HG02678 (cell line): ENCODE measurements around the gene PITPNM3.
"Not testable (repeated sequence)": the region's sequence is repeated elsewhere in the genome, so short reads cannot be mapped to it uniquely, and the experiment has no call there.

Experiments
- ATAC-seq: cut with Tn5 transposase; IDR thresholded peaks from one replicate; pipeline ENCODE4 v1.9.1; 2021; ENCODE audit warnings: mild to moderate bottlenecking, moderate library complexity; ENCODE audit not compliant: unreplicated experiment

PITPNM3 gene

DNA sequence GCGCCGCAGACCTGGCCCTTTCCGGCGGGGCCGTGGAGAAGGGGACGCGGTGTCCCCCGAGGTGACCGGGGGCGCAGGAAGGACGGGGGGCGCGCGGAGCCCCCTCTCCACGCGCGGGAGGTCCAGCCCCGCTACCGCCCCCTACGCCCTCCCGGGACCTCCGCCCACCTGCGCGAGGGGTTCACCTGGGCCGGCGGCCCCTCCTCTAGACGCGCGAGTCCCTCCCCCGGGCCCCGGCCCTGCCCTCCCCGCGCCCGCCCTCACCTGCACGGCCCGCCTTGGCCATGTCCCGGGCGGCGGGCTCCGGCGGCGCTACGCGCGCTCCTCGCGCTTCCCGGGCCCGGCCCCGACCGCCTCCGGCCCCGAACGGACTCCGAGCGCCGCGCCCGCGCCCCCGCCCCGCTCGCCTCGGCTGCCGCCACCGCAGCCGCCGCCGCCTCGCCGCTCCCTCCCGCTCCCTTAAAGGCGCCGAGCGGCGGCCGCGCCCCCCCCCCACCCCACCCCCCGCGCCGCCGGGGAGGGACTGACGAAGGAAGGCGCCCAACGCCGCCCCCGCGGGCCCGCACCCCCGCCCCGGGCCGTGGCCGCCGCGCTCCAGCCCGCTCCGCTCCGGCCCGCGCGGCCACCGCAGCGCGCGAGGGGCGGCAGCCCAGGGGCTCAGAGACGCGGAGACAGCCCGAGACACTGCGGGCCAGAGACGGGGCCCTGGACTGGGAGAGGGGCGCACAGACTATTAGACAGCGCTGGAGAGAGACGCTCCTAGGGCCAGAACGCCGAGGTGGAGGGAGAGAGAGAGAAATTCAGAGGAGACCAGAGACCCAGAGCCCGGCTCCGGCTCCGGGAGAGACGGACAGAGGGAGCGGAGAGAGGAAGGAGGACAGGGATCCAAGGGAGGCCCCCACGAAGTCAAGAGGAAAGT lies at the start of gene PITPNM3:
TSS of gene PITPNM3 (minus strand) at position 435 of the 919 bp plus-strand sequence. CDS start at position 286, 149 bp downstream.
- ATAC-seq: no peak

DNA sequence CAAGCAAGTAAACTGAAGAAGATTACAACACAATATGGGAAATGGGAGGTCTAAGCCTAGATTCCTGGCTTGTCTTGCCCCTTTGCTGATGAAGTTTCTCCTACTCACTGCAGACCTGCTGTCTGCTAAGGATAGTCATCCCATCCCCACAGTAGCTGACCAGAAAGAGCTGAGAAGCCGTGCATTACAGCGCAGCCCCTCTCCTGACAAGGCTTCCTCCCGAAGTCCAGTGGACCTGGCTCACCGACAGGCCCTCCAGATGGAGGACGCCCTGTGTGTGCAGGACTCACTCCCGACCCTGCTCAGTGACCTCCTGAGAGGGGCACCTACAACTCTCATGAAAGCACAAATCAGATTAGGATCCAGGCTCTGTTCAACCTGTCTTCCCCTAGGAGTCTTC lies 48.8 kb upstream of the PITPNM3 start:
- no peak for ATAC-seq

DNA sequence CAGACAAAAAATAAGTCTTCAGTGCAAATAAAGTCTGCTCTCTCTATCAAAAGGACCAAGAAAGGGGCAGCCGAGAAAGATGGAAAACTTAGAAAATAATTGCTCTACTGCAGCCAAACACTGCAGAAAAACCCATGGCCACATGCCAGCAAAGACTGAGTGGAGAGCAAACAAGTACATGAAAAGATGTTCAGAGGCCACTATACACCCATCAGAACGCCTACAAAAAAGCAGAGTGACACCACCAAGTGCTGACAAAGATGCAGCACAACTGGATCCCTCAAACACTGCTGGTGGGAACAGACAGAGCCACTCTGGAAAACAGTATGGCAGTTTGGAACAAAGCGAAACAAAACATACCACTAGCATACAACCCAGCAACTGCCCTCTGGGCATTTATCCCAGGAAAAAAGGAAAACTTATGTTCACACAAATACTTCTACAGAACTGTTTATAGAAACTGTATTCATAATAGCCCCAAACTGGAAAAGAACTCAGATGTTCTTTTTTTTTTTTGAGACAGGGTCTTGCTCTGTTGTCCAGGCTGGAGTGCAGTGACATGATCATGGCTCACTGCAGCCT lies 47.5 kb upstream of the PITPNM3 start:
- no peak for ATAC-seq

DNA sequence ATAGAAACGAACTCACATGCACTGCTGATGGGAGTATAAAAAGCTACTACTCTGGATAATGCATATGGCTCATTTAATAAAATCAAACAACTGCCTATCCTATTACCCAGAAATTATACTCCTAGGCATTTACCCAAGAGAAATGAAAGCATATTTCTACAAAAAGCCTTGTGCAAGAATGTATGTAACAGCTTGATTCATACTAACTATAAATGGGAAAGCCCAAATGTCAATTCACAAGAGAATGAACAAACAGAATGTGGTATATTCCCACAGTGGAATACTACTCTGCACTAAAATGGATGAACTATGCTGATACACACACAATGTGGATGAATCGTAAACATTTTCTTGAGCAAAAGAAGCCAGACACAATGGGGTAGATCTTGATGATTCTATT lies 45.8 kb upstream of the PITPNM3 start:
- no peak for ATAC-seq

DNA sequence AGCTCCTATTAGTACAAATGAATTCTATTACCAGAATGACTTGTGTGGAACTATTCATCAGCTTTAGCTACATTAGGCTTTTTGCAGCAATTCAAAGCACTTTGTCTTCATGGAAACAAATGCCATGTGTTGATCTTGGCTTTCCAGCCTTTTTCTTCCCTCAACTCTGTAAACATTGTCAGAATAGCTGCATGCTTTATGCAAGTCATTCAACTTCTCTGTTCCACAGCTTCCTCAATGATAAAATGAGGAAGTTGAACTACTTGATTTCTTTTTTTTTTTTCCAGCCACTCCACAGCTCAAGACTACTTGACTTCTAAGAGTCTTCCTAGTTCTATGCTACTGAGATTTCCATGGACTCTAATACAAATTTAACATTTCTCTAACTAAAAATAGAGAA lies 43.0 kb upstream of the PITPNM3 start:
- ATAC-seq: no peak

DNA sequence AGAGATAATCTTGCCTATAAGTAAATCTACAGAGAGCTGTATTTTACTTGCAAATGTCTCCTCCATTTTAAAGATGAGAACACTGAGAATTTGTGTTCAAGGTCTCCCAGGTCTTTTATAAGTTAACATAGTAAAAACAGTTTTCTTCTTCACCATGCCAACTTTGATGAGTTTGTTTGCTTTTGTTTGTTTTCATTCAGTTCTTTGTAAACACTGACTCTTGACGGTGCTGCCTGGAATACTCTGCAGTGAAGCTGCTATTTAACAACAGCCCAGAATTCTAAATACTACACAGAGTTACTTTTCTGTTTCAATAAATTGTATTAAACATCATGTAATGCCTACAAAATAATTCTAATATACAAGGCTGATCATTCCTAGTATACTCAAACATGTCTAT lies 41.4 kb upstream of the PITPNM3 start:
- no peak for ATAC-seq

DNA sequence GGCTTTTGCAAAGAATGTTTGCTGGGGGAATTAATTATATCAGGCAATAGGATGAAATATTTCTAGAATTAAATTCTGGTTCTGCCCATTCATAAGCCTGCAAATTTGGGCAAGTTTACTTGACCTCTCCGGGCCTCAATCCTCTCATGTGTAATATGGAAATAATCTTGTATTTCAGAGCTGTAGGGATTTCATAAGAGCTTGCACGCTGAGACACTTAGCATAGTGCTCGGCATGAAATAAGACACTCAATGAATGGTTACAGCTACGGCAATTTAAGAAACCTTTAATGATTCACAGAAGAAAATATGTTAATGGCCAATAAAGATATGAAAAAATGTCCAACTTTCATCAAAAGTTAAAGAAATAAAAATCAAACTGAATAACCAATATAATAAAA lies 40.6 kb upstream of the PITPNM3 start:
- no peak for ATAC-seq

DNA sequence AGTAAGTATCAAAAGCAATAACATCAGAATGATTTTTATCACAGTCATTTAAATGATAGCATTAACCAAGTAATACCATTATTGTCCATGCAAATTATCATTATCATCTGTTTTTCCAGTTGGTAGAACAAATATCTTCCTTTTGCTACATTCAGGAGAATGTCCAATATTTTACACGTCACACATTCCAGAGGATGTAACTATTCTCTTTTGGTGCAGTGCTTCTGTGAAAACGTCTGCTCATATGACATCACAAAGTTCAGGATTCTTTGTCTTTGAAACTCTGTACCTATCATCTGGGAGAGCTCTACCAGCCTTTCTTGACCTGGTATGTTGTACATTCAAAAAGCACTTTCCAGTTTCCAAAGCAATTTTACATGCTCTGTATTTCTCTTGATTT lies 40.2 kb upstream of the PITPNM3 start:
- no peak for ATAC-seq

DNA sequence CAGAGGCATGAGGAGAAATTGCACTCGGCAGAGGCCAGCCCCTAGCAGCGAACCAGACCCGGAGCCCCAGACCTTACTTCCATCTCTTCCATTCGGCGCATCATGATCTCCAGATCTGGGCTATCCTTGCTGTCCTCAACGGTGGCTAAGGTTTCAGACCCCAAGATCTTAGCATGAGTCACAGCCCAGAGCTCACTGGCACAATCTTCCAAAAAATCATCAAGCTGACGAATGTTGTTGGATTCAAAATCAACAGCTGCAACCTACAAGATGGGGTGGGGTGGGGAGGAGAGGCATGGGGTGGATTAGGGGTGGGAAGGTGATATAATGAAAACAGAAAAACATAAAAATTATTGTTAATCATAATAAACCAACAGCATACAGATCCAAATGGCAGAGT lies 39.7 kb upstream of the PITPNM3 start:
- no peak for ATAC-seq

DNA sequence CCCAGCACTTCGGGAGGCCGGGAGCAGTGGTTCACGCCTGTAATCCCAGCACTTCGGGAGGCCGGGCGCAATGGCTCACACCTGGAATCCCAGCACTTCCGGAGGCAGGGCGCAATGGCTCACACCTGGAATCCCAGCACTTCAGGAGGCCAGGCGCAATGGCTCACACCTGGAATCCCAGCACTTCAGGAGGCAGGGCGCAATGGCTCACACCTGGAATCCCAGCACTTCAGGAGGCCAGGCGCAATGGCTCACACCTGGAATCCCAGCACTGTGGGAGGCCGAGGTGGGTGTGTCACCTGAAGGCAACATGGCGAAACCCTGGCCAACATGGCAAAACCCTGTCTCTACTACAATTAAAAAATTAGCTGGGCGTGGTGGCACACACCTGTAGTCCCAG lies 37.0 kb upstream of the PITPNM3 start:
- not testable (repeated sequence) for ATAC-seq

DNA sequence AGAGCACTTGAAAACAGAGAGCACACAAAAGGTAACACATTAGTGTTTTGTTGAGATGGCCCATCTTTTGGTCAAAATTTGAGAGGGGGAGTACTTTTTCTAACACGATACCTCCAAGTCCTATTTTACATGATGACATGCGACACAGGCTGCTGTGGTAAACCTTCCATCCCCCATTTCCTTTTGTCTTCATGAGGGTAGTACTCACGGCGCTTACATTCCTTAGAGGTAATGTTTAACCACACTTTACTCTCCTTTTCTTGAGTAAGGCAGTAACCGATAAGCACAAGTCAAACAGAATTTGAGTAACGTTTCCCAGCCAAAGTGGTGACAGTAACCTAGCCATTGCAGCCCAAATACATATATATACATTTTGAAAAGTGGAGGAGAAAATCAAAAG lies 35.8 kb upstream of the PITPNM3 start:
- no peak for ATAC-seq

DNA sequence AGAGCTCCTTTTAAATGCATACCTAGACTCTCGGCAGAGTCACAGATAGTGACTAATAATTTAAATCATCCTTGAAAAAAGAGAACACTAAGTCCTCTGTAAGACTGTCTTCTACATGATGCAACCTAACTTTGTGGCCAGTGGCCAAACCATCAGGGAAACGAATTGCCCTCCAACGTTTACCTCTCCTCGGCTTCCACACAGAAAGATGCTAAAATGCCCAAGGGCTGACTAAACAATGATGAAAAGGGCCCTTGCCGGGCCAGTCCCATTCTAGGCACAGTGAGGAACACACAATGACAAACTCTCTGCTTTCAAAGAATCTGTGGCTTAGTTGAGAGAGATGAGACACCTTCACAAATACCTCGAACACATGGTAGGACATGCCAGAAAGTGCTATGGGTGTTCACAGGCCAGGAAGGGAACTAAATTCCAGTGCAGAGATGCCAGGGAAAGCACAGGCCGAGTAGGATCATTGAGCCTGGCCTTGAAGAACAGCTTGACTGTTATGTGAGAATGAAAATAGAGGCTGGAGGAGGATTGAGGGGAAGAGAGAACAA lies 35.3 kb upstream of the PITPNM3 start:
- ATAC-seq: no peak

DNA sequence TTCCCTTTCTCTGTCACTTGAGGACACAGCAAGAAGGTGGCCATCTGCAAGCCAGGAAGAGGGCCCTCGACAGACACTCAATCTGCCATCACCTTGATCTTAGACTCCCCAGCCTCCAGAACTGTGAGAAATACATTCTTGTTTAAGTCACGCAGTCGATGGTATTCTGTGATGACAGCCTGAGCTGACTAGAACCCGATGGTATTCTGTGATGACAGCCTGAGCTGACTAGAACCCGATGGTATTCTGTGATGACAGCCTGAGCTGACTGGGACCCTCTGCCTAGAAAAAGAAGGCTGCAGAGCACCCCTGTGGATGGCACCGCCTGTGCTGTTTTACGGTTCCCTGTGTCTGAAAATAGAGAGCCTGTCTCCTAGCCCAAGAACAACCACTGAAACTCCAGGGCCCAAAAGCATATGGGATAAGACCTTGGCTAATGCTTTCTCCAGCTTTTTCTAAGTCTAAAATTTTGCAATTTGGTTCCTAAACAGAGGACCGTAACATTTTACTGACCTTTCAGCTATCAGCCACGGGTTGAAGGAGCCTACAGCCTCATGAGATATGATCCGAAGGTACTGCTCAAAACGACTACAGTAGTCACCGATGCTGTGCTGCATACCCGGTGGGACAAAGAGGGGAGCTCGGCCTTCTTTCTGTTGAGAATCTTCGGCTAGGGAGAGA lies 33.1 kb upstream of the PITPNM3 start:
- ATAC-seq: no peak

DNA sequence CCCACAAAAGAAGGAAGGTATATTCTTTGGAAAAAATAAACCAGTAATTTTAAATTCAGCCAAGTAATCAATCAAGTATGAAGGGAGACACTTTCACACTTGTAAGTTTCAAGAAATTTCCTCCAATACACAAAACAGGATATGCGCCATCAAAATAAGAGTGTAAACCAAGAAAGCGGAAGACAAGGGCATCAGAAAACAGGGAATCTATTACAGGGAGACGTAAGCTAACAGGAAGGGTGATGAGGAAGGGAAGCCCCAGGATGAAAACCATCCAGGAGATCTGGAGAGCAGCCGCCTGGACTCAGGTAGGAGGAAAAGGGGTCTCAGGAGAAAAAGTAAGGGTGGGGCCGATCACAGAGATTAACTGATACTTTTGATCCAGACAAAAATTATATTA lies 31.8 kb upstream of the PITPNM3 start:
- ATAC-seq: no peak

DNA sequence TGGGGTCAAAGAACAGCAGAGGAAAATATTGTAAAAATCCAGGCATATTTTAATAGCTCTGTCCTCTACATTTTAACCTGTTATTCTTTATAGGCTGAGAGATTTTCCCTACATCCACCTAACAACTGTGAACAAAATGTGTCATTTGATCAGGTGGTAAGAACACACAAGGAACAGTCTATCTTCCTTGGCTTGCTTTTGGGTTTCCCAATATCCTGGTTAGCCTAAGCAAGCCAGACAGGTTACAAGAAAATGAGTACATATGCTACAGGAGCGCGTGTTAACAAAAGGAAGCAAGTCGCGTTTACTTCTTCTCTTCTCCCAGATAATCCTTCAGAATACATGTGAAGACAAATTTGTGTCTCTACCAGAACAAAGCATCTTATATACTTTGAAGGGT lies 31.0 kb upstream of the PITPNM3 start:
- no peak for ATAC-seq

DNA sequence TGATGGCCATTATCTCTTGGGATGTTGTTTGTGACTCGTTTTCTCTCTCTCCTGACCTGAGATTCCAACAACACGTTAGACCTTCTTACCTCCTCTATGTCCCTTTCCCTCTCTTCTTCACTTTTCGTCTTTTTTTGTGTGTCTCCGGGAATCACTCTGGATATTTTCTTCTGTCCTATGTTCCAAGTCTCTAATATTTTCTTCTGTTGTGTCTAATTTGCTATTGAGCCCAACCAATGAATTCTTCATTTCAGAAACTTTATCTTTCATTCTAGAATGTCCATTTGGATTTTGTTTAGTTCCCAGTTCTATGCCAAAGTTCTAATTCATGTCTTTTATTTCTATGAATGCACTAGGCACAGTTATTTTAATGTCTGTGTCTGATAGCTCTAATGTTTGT lies 27.1 kb upstream of the PITPNM3 start:
- ATAC-seq: no peak

DNA sequence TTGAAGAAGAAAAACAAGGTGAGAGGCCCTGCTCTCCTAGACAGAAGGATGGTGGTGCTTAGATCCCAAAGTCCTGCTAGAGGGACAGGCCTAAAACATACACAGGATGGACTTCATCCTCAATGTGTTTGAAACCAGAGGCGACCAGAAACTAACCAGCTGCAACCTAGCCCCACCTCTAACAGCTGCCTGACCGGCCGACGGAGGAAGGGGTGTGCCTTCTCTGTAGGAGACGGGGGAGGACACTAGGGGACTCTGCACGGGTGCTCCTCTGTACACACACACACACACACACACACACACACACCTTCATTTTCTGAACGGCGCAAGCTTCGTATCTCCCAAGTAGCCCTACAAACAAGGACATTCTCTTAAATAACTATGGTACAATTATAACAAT lies 24.3 kb upstream of the PITPNM3 start:
- ATAC-seq: no peak

DNA sequence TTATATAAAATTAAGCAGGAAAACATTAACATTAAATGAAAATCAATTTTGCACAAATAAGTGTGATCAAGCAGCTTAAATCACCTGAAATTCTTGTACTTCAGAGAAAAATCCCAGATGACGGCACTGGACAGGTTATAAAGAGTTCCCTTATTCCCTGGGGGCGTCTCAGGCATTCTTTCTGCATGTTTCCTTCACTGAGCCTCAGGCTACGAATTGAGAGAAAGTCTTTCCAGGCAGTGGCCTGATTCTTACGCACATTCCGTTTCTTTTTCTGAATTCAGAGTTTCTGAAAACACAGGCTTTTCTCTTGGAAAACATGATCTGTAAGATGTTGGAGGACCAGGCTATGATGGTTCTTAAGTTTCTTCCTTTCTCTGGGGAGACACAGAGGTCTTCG lies 22.1 kb upstream of the PITPNM3 start:
- no peak for ATAC-seq

DNA sequence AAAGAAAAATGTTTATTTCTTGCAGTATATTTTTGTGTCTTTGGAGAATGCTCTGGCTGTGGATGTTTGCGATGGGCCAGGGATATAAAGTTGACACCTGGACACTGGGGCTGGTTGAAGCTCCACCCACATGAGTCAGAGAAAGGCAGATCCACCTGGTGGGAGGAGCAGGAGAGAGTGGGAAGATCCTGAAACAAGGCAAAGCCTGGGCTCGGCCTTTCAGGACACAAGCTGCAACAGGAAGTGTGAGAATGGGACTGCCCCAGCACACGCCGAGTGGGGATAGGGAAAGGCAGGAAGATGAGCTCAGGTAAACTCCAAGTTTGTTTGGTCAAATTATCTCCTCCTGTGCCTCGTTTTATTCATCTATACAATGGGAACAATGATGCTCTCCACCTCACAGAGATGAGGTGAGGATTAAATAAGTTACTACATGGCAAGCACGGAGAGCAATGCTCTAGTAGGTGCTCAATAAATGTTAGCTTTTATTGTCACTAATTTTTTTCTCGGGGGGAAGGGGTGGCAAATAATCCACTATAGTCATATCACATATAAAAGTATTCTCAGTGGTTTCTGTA lies 21.4 kb upstream of the PITPNM3 start:
- no peak for ATAC-seq

DNA sequence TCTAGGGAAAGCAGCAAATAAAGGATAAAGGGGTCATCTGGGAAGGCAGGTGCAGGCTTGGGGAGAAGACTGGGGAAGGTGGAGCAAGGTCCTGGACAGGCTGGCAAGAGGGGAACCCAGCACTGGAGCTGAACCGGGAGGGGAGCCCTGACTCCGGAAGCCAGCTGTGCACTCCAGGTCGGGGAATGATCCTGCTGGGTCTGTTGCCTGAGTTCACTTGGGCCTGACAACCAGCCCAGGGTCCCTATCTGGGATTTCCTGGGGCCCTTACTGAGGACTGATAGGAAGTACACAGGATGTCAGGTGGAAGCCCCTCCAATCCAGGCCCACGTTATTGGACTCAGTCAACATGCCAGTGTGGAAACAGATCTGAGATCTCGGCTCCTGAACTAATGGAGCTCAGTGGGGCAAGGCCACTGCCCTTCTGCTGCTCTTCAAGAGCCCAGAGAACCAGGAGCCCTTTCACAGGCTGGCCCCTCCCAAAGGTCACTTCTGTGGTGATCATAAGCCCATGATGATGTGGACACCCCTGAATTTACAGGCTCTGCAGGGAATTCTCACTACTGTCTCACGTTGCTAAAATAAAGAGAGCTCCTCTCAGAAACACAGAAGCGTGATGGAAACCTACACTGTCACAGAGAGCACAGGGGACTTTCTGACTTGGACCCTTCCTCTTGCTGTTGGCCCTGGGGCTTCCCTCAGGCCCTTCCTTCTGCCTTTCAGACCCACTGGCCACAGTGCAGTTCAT lies 19.9 kb upstream of the PITPNM3 start:
- ATAC-seq: no peak

DNA sequence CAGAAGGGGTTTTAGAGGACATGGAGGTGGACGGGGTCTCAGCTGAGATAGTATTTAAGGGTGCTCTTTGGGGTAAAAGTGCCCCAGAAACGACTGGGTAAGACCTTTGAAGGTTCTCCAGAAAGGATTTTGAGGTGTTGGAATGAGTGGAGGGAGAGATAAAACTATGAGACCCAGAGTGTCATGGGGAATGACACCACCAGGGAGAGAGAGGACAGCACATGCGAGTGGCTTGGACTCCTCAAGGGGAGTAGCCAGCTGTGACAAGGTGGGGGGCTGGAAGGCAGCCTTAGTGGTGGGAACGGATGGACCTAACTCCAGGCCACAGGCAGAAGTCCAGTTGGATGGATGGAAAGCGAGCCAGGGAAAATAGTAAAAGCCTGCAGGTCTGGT lies 19.2 kb upstream of the PITPNM3 start:
- ATAC-seq: no peak
